Endometrial microvascular endothelial cells (primary cell): Measurements from ENCODE around the gene ZIC5. TPM values are rescaled to one million over a fixed set of nuclear protein-coding genes. Genes with fewer than 3 reads are reported as not detected.

Experiments used
- in situ Hi-C: cut with HindIII; loops from 2 replicates; pipeline ENCODE4 v1.10.0; 2017; ENCODE audit warnings: low sequenced_read_pairs, low pct_unique_long_range_greater_than_20kb; ENCODE audit errors: inconsistent ontology term
- total RNA-seq: library from RNA; depleted of rRNA; stranded (reverse); fragments of >200 nt; gene quantifications from one replicate; pipeline ENCODE4 v1.2.3, GENCODE V29; 2015; ENCODE audit errors: inconsistent ontology term

The ZIC5 gene
- total RNA-seq, 1 donor from 2014 or later, result not detected

DNA sequence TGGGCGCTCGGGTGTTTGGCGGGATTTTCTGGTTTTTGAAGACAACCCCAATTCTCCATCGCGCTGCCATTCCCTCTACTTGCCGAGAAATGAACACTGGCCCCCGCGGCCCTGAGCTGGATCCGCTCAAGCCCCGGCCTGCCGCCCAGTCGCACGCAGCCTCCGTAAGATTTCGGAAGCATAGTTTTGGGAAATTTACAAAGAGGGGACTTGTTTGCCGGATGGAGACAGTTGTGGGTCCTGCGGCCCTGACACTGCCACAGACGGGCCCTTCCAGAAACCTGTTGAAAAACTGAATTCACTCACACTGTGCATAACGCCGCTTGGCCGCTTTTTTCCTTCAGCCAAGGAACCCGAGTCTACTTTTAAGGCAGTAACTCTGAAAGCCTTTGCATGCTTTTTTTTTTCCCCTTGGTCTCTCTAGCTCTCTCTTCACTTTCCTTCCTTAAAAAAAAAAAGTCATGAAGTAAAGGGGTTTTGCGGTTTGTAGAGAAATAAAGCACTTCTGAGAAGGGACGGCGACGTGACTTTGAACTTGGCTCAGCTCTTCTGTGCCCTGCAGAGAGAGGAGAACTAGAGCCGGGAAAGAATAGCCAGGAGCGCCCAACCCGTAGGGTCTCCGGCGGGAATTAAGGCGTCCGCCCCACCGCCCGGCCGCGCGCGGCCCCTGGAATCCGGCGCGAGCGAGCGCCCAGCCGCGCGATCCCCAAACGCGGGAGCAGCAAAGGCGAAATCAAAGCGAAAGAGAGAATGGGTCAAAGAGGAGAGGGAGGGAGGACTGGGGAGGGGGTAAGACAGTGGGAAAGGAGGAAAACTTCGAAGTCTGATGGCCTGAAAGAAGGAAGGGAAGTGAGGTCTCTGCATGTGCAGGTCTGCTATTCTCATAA, 6.6 kb upstream of the ZIC5 start:
- in situ Hi-C loops, result no loop called here

DNA sequence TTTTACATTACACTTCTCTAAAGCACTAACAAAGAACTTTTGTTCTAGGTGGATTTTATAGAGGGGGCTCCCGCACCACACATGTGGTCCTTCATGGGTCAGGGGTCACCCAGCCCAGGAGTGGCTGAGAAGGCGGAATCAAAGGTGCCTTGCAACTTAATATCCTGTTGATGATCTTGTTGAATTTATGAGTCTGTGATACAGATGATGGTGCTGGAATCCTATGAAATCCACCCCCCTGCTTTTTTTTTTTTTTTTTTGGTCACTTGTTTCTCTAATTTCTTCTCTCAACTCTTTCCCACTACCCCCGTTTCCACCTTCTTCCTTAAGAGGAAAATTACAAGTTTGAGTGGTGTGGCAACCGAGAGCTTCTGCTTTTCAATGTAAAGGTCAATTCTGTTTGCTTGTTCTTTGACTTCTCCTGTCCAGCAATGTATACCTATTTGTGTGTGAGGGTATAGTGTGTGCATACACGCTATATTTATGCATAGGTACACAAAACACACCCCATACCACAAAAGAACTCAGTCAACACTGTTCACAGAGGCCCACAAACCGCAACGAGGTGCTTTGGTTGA, 5.9 kb upstream of the ZIC5 start:
- in situ Hi-C loops, result no loop called here

DNA sequence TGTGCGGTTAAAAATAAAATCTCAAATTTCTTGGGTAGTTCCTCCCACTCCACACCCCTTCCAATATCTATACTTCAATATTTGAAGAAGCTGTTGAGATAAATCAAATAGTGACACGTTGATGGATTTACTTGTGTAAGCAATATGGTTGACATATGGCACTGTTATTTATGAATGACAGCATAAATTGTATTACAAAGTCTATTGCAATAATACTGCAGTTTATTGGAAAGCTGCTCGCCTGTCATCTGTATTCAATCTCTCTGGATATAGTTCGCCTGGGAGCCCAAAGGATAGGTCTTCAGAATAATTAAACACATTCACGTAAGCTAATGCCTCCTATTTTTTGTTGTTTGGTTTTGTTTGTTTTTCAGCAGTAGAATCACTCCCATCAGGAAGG, 5.0 kb upstream of the ZIC5 start:
- in situ Hi-C loops, result no loop called here

DNA sequence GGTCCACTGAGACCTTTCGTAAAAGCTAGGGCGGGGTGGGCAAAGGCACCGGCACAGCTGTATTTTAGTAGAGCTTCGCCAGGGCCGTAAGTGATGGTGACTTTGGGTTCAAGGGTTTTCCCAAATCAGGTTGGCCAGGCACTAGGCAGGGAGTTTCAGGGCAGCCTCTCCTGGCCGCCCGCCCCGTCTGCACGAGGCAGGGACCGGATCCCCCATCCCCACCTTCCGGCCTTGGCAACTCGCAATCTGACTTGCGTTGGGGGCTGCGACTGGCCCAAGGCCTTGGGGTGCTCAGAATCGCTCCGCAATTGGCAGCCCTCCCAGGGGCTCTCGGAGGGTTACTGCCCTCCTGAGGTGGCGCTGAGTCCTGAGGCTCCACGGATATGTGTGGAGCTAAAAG, 4.1 kb upstream of the ZIC5 start:
- in situ Hi-C loops, result no loop called here

DNA sequence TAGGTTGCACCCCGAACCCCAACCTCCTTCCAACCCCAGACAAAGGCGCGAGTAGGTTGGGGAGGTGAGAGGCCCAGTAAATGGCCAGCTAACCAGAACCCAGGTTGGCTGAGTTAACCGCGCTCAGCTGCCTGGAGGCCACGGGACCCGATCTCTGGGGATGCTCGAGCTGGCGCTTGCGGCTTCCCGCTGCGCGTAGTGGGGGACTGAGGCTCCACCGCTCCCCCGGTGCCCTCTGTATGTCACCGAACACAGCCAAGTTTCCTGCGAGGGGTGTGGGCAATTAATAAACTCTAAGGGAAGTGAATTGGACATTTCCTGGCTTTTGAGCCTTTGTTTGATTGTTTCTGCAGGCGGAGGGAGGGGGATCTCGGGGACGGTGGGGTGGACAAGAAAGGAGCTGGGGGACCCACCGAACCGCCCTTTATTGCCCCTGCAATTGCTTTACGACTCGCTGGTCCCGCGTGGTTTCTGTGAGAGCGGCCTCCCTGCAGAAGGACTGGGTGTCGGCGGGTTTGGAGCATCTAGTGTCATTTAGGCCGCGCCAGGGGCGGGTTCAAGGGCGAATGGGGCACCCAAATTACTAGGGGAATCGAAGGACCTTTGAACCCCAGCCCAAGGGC, 3.5 kb upstream of the ZIC5 start:
- in situ Hi-C loops, result no loop called here

DNA sequence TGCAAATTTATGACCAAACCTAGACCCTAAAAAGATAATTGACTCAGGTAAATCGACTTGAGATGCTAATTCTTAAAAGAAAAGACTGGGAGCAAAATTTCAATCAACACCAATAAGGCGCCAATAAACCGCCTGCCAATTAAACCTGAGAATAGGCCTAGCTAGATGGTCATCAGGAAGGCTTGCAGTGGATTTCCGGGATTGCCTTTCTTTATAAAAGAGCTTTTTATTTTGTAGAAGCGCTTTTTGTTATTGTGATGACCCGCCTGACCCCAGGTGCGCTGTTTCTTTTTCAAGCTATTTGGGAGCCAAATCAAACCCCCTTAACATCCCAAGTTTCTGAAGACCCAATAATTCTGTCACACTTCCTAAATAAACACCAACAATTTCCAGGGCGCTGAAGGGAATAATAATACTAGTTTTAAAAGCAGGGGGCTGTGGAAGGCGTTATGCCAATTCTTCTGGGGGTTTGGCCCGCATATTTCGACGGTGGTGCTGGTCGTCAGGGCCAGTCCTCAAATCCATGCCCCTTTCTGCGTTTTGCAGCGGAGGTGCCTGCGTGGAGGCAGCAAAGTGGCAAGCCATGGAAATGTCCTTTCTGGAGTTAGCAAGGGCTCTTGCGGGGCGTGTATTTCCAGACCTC, 2.9 kb upstream of the ZIC5 start:
- in situ Hi-C loops, result no loop called here

DNA sequence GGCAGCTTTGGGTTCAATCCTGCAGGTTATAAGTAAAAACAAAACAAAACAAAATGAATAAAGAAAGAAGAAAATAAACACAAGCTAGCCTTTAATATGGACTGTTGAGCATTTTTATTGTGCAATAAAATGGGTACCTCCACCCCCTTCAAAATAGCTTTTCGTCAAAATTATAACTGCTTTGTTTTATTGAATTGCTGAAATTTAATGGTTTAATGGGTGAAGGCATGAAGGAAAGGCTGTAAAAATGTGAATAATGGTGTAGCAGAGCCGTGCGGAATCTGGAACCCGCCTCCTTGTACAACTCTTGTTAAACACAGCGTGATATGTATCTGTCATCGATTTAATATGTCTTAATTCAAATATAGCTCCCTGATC, 2.2 kb upstream of the ZIC5 start:
- in situ Hi-C loops, result no loop called here

DNA sequence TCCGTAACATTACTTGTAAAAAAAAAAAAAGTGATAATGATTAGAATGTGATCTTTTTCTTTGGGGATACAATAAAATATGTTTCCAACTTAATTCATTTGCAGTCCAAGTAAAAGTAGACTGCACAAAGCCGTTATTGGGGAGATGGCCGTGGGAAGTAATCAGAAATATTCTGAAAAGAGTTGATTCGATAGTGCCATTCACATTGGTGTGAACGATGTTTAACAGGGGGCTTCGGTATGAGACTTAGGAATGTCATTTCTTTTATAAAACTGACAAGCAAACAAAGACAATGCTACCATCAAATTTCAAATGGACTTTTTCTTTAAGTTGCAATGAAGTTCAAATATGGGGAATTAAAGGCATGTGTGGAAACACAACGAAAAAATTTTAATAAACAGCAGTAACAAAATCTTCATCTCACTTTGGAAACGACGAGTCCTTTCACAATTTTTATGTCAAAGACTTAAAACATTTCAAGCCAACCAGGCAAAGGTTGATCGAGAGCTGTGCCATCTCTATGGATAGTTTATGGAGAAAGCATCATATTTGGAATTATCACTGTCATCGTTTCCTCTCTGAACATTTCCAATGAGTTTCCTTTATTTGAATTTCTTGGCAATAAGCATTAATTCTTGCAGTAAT, 1.7 kb upstream of the ZIC5 start:
- in situ Hi-C loops, result no loop called here

DNA sequence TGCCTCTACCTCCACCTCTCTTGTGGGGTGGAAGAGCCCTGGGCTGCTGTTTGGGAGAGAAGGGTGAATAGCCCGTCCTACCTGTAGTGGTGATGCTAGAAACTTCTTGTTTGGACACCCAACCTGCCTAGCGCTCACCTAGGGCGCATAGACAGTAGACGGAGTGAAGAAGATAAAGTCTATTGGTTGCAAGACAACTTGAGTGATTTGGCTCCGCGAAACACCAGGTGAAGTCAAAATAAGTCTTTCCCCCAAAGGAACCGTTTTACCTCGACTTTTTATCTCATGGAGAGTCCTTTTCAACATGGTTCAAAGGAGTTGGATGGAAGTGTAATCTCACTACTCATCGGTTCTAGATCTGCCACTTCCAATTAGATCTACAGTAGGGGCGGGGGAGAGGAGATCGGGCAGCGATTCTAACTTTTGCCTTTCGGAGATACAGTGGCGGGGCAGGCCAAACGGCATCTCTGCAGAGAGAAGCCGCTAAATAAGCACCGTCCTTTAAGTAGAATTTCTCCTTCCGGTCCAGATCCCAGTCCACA, 694 bp upstream of the ZIC5 start:
- in situ Hi-C loops, result no loop called here

DNA sequence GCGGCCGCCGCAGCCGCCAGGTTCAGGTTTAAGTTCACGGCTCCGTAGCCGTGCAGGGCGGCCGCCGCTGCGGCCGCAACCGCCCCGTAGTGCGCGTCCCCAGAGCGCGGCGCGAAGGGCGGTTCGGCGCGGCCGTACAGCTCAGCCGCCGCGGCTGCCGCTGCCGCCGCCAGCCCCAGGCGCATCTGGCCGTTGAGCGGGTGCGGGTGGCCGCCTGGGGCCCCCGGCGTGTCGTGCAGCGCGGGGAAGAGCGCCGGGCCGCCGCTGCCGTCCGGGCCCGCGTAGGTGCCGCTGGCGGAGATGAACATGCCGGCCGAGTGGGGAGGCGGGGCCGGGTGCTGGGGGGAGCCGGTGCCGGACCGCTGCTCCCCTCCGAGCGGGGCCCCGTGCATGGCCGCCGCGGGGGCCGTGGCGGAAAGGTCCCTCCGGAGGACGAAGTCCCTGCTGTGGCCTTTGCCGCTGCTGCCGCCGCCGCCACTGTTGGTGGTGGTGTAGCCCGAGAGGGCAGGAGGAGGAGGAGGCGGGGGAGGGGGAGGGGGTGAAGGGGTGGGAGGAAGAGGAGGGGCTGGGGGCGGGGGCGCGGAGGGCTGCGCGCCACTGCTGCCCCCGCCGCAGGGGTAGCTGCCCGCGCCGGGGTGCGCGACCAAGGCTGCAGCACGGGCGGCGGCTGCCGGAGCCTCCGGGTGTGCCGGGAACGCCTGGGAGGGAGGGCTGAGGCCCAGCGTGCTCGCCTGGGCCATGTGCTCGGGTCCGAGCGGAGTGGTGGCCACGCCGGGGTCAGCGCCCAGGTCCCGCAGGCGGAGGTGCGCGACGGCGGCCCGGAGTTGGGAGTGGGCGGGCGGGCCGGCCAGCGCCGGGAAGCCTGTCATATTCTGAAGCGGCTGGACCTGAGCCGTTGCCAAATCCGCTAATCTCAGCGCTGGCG, 654 bp downstream of the ZIC5 start:
- in situ Hi-C loops, result no loop called here

DNA sequence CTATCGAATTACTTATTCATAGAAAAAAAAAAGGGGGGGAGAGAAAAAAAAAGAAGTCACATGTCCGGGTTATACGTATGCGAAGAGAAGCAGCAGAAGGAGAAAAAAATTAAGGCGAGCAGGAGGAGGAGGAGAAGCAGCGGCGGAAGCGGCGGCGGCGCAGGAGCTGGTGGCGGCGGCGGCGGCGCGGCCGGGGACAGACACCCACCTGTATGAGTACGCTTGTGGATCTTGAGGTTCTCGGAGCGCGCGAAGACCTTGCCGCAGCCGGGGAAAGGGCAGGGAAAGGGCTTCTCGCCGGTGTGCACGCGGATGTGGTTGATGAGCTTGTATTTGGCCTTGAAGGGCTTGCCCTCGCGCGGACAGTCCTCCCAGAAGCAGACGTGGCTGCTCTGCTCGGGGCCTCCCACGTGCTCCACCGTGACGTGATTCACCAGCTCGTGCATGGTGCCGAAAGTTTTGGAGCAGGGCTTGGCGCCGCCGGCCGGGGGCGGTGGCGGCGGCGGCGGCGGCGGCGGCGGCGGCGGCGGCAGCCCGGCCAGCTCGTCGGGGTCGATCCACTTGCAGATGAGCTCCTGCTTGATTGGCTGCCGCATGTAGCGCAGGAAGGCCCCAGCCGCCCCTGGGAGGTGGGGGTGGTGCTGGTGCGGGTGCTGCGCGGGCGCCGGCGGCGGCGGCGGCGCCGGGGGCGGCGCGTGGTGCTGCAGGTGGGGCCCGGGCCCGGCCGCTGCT, 1.5 kb downstream of the ZIC5 start:
- in situ Hi-C loops, result no loop called here

DNA sequence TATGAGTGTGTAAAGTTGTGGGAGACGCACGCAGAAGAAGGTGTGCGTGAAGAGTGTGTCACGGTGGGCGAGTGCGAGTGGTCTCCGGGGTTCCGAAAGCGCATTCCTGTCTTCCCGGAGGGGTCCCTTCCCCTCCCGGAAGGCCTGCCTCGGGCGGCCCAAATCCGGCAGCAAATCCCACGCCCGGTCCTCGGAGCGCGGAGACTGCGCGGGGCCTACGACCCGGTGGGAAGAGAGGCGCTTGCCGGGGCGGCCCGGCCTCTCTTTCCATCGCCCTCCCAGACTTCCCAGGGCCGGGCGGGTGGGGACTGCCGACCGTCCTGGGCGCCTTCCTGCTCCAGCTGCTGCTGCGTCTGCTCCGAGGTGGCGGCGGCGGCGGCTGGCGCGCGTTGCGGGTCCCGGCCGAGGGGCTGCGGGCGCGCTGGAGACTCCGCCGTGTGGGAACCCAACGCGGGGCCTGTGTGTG, 2.1 kb downstream of the ZIC5 start:
- in situ Hi-C loops, result no loop called here

DNA sequence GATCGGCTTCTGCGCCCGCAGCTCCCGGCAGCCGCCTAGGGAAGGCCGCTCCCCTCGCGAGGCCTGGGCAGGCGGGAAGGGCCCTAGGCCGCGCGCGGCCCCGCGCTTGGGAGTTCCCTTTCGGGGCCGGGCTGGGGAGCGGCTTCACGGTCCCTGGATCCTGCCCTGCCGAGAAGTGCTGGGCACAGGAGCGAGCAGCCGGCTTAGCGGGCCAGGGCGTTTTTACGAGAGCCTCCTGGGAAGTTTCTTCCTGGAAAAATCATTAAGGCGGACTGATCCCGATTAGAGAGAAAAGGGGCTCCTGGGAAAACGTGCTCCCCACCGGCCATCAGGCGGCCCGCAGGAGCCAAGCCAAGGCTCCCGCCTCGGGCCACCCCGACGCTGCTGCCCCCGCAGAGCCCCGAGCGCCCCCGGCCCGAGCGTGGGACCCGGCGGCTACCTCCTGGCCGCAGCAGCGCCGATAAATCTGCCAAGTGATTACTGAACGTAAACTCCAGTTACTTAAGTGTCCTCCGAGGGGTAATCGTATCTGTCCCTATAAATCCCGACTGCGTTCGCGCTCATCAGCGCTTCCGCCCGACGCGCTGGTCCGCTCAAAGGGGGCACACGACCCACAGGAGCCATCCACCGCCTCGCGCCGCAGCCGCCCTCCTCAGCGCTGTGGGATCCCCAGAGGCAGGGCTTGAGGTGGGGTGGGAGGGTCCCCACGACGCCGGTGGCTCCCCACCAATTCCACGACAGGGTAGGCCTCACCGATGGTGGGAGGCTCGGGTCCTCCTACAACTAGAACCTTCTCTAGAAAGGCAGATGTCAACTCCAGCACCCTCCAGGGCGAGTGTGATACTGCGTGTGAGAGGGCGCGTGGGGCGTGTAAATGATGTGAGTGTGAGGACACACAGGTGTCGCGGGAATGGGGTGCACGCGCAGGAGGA, 2.8 kb downstream of the ZIC5 start:
- in situ Hi-C loops, result no loop called here

DNA sequence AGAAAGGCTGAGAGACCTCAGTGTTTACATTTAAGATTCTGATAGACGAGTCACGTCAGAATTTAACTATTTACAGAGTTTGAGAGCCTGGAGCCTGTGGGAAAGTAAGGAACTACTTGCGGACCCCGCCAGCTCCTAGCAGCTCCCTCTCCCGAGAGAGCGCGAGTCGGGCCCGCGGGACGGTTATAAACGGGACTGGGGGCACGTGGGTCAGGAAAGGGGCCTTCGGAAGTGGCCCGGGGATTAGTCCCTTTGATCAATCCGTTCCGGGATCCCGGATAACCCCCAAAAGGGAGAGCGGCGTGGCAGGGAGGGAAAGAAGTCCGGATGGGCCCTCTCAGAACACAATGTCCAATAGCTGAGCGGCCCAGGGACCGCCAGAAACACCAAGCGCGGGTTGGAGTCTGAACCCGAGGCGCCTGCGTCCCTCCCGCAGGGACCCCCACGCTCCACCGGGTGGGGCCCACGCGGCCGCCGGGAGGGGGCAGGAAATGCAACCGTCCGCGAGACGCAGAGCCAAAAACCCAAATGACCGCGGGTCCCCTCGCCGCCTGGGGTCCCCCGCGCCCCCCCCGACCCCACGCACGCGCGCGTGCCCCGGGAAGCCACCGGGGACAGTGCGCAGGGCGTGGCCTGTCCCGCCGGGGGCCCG, 3.6 kb downstream of the ZIC5 start:
- in situ Hi-C loops, result no loop called here

DNA sequence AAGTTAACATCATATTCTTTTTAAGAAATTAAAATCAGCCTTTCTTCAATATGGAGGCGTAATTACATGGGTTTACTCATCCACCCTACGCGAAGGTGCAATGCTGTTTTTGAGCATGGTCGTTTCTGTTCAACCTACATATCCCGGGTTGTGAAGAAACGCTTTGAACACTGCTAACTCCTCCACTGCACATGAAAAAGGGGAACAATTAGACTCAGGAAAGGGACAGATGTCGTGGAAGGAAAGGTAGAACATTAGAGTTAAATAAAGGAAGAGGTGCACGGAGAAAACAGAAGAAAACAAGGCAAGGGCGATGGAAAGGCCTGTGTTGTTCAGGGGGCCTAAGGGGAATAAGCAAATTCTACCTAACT, 4.1 kb downstream of the ZIC5 start:
- in situ Hi-C loops, result no loop called here
